Endometrial microvascular endothelial cells (primary cell): Measurements from ENCODE around the gene SLC12A7. TPM values are rescaled to one million over a fixed set of nuclear protein-coding genes. Genes with fewer than 3 reads are reported as not detected.
"Not testable (repeated sequence)": the region's sequence is repeated elsewhere in the genome, so short reads cannot be mapped to it uniquely, and the experiment has no call there.

Experiments used
- in situ Hi-C: cut with HindIII; loops from 2 replicates; pipeline ENCODE4 v1.10.0; 2017; ENCODE audit warnings: low sequenced_read_pairs, low pct_unique_long_range_greater_than_20kb; ENCODE audit errors: inconsistent ontology term
- total RNA-seq: library from RNA; depleted of rRNA; stranded (reverse); fragments of >200 nt; gene quantifications from one replicate; pipeline ENCODE4 v1.2.3, GENCODE V29; 2015; ENCODE audit errors: inconsistent ontology term

Gene SLC12A7
- total RNA-seq, 1 donor from 2014 or later, result 9.0 TPM

- in situ Hi-C loops, result no loop called here
Measured at GRCh38 chr5:1010181-1010510, 101.7 kb downstream of the SLC12A7 start.

- in situ Hi-C loops, result no loop called here
Measured at GRCh38 chr5:1009359-1010180, 102.3 kb downstream of the SLC12A7 start.

- in situ Hi-C loops, result no loop called here
Measured at GRCh38 chr5:1008451-1009358, 103.2 kb downstream of the SLC12A7 start, which contains the start of gene NKD2. NKD2 (plus strand) TSS chr5:1008802; CDS start chr5:1009058, 256 bp downstream.

- in situ Hi-C loops, result no loop called here
Measured at GRCh38 chr5:1007681-1008450, 104.0 kb downstream of the SLC12A7 start.

GRCh38 chr5:1007221-1007680, 104.6 kb downstream of the SLC12A7 start:
- in situ Hi-C loops, result no loop called here

- in situ Hi-C loops, result no loop called here
Measured at GRCh38 chr5:1006656-1007071, 105.2 kb downstream of the SLC12A7 start.

- in situ Hi-C loops, result no loop called here
Measured at GRCh38 chr5:1005904-1006655, 105.8 kb downstream of the SLC12A7 start.

GRCh38 chr5:1005249-1005851, 106.5 kb downstream of the SLC12A7 start:
- in situ Hi-C loops, result no loop called here

- in situ Hi-C loops, result no loop called here
Measured at GRCh38 chr5:1004461-1005248, 107.2 kb downstream of the SLC12A7 start.

GRCh38 chr5:1003296-1003937, 108.4 kb downstream of the SLC12A7 start:
- in situ Hi-C loops, result no loop called here

GRCh38 chr5:1002836-1003235, 109.0 kb downstream of the SLC12A7 start:
- in situ Hi-C loops, result no loop called here

GRCh38 chr5:1002271-1002546, 109.7 kb downstream of the SLC12A7 start:
- in situ Hi-C loops, result no loop called here

GRCh38 chr5:1001406-1002270, 110.2 kb downstream of the SLC12A7 start:
- in situ Hi-C loops, result no loop called here

GRCh38 chr5:1000831-1001230, 111.0 kb downstream of the SLC12A7 start:
- in situ Hi-C loops, result not testable (repeated sequence)
